Naive B cell (primary cell): ENCODE results near the gene DCDC2C. TPM values are rescaled to one million over a fixed set of nuclear protein-coding genes. Genes with fewer than 3 reads are reported as not detected.

Experiments used
- ATAC-seq, 2 donors: fragments of 150-1000 bp; cut with Tn5 transposase; 2 replicates each; pipeline ENCODE4 v1.10.0; 2021; ENCODE audit warnings: low read depth in 2 of 2, mild to moderate bottlenecking in 2 of 2, moderate library complexity in 2 of 2
- DNase-seq: peaks from one replicate; pipeline ENCODE4 v3.0.0; 2022
- H3K27ac Mint-ChIP-seq, 6 donors: one replicate each; pipeline ENCODE4 v1.8.0; 2020 to 2022; ENCODE audit warnings: mild to moderate bottlenecking in 6 of 6, mixed read lengths in 6 of 6, moderate library complexity in 5 of 6, inconsistent platforms in 2 of 6
- H3K27me3 Mint-ChIP-seq, 3 donors: one replicate each; pipeline ENCODE4 v1.8.0; 2021 to 2022; ENCODE audit warnings: mixed read lengths in 3 of 3, mild to moderate bottlenecking in 1 of 3
- H3K36me3 Mint-ChIP-seq, 2 donors: one replicate each; pipeline ENCODE4 v1.8.0; 2020 to 2022; ENCODE audit warnings: mixed read lengths in 2 of 2, inconsistent platforms in 1 of 2, mild to moderate bottlenecking in 1 of 2
- H3K4me1 Mint-ChIP-seq, 3 donors: one replicate each; pipeline ENCODE4 v1.8.0; 2020 to 2022; ENCODE audit warnings: mixed read lengths in 3 of 3, inconsistent platforms in 1 of 3, mild to moderate bottlenecking in 1 of 3, moderate library complexity in 1 of 3
- H3K4me3 Mint-ChIP-seq, 8 donors: one replicate each; pipeline ENCODE4 v1.8.0; 2020 to 2022; ENCODE audit warnings: mild to moderate bottlenecking in 8 of 8, mixed read lengths in 8 of 8, moderate library complexity in 8 of 8, inconsistent platforms in 2 of 8
- H3K9me3 Mint-ChIP-seq, 7 donors: one replicate each; pipeline ENCODE4 v1.8.0; 2020 to 2022; ENCODE audit warnings: mixed read lengths in 7 of 7, mild to moderate bottlenecking in 5 of 7, inconsistent platforms in 2 of 7, moderate library complexity in 1 of 7
- polyA plus RNA-seq, 6 donors: library from polyadenylated mRNA; unstranded; fragments of 300-500 nt; fragmentation: Illumina TruSeq; gene quantifications; one replicate each; pipeline ENCODE4 v1.2.3, GENCODE V29; 2021; ENCODE audit warnings: low read depth in 6 of 6

Gene DCDC2C
- polyA plus RNA-seq, 6 donors from 2014 or later = not detected

DNA sequence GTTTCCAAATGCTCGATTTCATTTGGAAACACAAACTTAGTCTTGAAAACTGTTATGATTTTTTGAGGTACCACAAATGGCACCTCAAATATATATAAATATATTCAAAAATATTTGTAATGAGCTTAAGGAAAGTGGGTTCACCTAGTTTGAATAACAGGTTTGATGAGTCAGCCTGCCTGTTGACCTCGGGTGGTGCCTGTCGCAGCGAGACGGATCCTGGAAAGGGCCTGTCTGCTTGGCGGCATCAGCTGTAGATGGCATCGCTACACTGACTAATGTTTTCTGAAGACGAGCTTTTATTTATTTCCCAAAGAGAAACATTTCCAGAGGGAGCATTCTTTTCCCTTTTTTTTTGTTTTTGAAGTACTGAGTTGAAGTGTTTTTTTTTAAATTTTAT lies 38.5 kb upstream of the DCDC2C start:
- no peaks in the 10 kb centered on the region for H3K4me1 Mint-ChIP-seq
- no peak overlapping the region for H3K27ac Mint-ChIP-seq
- H3K9me3 Mint-ChIP-seq = peaks cover 0 to 4% (median 0%) of the 10 kb centered on the region in 7 donors
- DNase-seq = no peak
- H3K36me3 Mint-ChIP-seq = no peaks in the 10 kb centered on the region
- H3K27me3 Mint-ChIP-seq = peaks cover 0 to 14% (median 12%) of the 10 kb centered on the region in 3 donors
- no peak for ATAC-seq
- H3K4me3 Mint-ChIP-seq = no peak overlapping the region

GRCh38 chr2:3665886-3666612 lies 37.3 kb upstream of the DCDC2C start:
- Mint-ChIP-seq H3K4me3 (no peak overlapping the region), H3K27me3 (peaks cover 0 to 16% (median 13%) of the 10 kb centered on the region in 3 donors), H3K9me3 (peaks cover 0 to 4% (median 0%) of the 10 kb centered on the region in 7 donors), H3K4me1 (no peaks in the 10 kb centered on the region), H3K27ac (no peak overlapping the region), H3K36me3 (no peaks in the 10 kb centered on the region)
- DNase-seq (no peak), ATAC-seq (no peak)

GRCh38 chr2:3666613-3666975 lies 36.8 kb upstream of the DCDC2C start:
- DNase-seq = no peak
- Mint-ChIP-seq H3K4me1 (no peaks in the 10 kb centered on the region), H3K36me3 (no peaks in the 10 kb centered on the region), H3K27me3 (peaks cover 0 to 16% (median 13%) of the 10 kb centered on the region in 3 donors), H3K4me3 (no peak overlapping the region), H3K27ac (no peak overlapping the region), H3K9me3 (peaks cover 0 to 4% (median 0%) of the 10 kb centered on the region in 7 donors)
- no peak for ATAC-seq

- Mint-ChIP-seq H3K36me3 (no peaks in the 10 kb centered on the region), H3K4me1 (no peaks in the 10 kb centered on the region), H3K4me3 (no peak overlapping the region), H3K27ac (peak overlapping the region in 1 of 6 donors; percentile 60), H3K27me3 (peaks cover 0 to 16% (median 13%) of the 10 kb centered on the region in 3 donors), H3K9me3 (peaks cover 0 to 4% (median 0%) of the 10 kb centered on the region in 7 donors)
- ATAC-seq = no peak
- DNase-seq = no peak
Observed at GRCh38 chr2:3667151-3667631, 36.2 kb upstream of the DCDC2C start.

GRCh38 chr2:3669656-3670055 lies 33.7 kb upstream of the DCDC2C start:
- H3K27ac Mint-ChIP-seq = no peak overlapping the region
- no peaks in the 10 kb centered on the region for H3K36me3 Mint-ChIP-seq
- H3K27me3 Mint-ChIP-seq = peaks cover 3 to 26% (median 21%) of the 10 kb centered on the region in 3 donors
- no peak overlapping the region for H3K4me3 Mint-ChIP-seq
- no peak for ATAC-seq
- DNase-seq = no peak
- peaks cover 0 to 4% (median 0%) of the 10 kb centered on the region in 7 donors for H3K9me3 Mint-ChIP-seq
- no peaks in the 10 kb centered on the region for H3K4me1 Mint-ChIP-seq

GRCh38 chr2:3670376-3670775 lies 33.0 kb upstream of the DCDC2C start:
- DNase-seq = no peak
- H3K36me3 Mint-ChIP-seq = no peaks in the 10 kb centered on the region
- H3K4me1 Mint-ChIP-seq = no peaks in the 10 kb centered on the region
- peak overlapping the region in 1 of 8 donors; percentile 83 for H3K4me3 Mint-ChIP-seq
- no peak overlapping the region for H3K27ac Mint-ChIP-seq
- peaks cover 3 to 28% (median 21%) of the 10 kb centered on the region in 3 donors for H3K27me3 Mint-ChIP-seq
- ATAC-seq = no peak
- peaks cover 0 to 4% (median 0%) of the 10 kb centered on the region in 7 donors for H3K9me3 Mint-ChIP-seq

DNA sequence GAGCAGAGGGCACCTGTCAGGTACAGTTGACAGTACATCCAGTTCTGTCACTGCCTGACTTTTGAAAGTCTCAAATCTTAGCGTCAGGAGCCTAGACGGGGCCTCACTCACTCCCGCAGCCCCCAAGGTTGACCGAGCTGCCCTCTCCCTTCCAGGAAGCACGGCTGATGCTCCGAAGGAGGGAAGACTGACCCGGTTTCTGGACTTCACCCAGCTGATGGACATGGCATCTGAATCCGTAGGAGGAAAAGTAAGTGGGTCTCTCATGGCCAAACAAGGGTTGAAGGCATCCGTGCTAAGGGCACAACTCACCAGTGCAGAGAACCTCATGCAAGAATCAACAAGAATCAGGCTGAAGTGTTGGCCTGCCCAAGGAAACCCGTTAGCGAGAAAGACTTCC lies 32.4 kb upstream of the DCDC2C start:
- Mint-ChIP-seq H3K27ac (peak overlapping the region in 1 of 6 donors; percentile 24), H3K4me1 (no peaks in the 10 kb centered on the region), H3K36me3 (no peaks in the 10 kb centered on the region), H3K27me3 (peaks cover 3 to 28% (median 21%) of the 10 kb centered on the region in 3 donors), H3K9me3 (no peaks in the 10 kb centered on the region), H3K4me3 (no peak overlapping the region)
- no peak for ATAC-seq
- no peak for DNase-seq

GRCh38 chr2:3672861-3673678 lies 30.3 kb upstream of the DCDC2C start:
- DNase-seq (no peak), ATAC-seq (no peak)
- Mint-ChIP-seq H3K9me3 (peaks cover 0 to 4% (median 0%) of the 10 kb centered on the region in 7 donors), H3K27ac (no peak overlapping the region), H3K4me1 (no peaks in the 10 kb centered on the region), H3K27me3 (peaks cover 3 to 31% (median 25%) of the 10 kb centered on the region in 3 donors), H3K36me3 (no peaks in the 10 kb centered on the region), H3K4me3 (no peak overlapping the region)

GRCh38 chr2:3674066-3674845 lies 29.1 kb upstream of the DCDC2C start:
- H3K27ac Mint-ChIP-seq = no peak overlapping the region
- no peak overlapping the region for H3K4me3 Mint-ChIP-seq
- peaks cover 0 to 4% (median 0%) of the 10 kb centered on the region in 7 donors for H3K9me3 Mint-ChIP-seq
- no peak for ATAC-seq
- H3K4me1 Mint-ChIP-seq = no peaks in the 10 kb centered on the region
- no peaks in the 10 kb centered on the region for H3K36me3 Mint-ChIP-seq
- DNase-seq = no peak
- H3K27me3 Mint-ChIP-seq = peaks cover 3 to 28% (median 25%) of the 10 kb centered on the region in 3 donors

GRCh38 chr2:3675687-3676086 lies 27.7 kb upstream of the DCDC2C start:
- no peak overlapping the region for H3K27ac Mint-ChIP-seq
- no peaks in the 10 kb centered on the region for H3K36me3 Mint-ChIP-seq
- ATAC-seq (no peak), DNase-seq (no peak)
- peaks cover 3 to 22% (median 17%) of the 10 kb centered on the region in 3 donors for H3K27me3 Mint-ChIP-seq
- H3K9me3 Mint-ChIP-seq = peaks cover 0 to 4% (median 0%) of the 10 kb centered on the region in 7 donors
- no peak overlapping the region for H3K4me3 Mint-ChIP-seq
- H3K4me1 Mint-ChIP-seq = no peaks in the 10 kb centered on the region

DNA sequence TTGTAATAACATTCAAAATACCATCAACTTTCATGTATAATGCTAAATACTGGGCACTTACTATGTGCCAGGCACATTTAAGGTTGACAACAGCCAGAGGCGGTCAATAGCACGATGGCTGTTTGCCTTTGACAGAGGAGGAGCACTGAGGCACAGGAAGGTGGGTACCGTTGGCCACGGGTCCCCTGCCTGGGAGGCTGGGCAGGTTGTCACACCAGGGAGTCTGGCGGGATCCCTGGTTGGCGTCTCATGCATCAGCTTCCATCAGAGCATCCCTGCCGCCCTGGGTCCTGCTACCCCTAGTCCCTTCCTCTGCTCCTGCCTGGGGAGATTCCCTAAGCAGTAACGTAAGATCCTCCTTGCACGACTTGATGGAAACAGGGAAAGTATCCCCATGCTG lies 25.9 kb upstream of the DCDC2C start:
- peaks cover 3 to 22% (median 17%) of the 10 kb centered on the region in 3 donors for H3K27me3 Mint-ChIP-seq
- ATAC-seq (no peak), DNase-seq (no peak)
- H3K9me3 Mint-ChIP-seq = peaks cover 0 to 4% (median 0%) of the 10 kb centered on the region in 7 donors
- no peak overlapping the region for H3K4me3 Mint-ChIP-seq
- no peak overlapping the region for H3K27ac Mint-ChIP-seq
- no peaks in the 10 kb centered on the region for H3K36me3 Mint-ChIP-seq
- no peaks in the 10 kb centered on the region for H3K4me1 Mint-ChIP-seq

GRCh38 chr2:3678212-3678611 lies 25.2 kb upstream of the DCDC2C start:
- no peak overlapping the region for H3K4me3 Mint-ChIP-seq
- H3K9me3 Mint-ChIP-seq = peaks cover 0 to 4% (median 0%) of the 10 kb centered on the region in 7 donors
- no peaks in the 10 kb centered on the region for H3K4me1 Mint-ChIP-seq
- no peaks in the 10 kb centered on the region for H3K36me3 Mint-ChIP-seq
- no peak for DNase-seq
- no peak for ATAC-seq
- H3K27me3 Mint-ChIP-seq = peaks cover 3 to 22% (median 13%) of the 10 kb centered on the region in 3 donors
- no peak overlapping the region for H3K27ac Mint-ChIP-seq

DNA sequence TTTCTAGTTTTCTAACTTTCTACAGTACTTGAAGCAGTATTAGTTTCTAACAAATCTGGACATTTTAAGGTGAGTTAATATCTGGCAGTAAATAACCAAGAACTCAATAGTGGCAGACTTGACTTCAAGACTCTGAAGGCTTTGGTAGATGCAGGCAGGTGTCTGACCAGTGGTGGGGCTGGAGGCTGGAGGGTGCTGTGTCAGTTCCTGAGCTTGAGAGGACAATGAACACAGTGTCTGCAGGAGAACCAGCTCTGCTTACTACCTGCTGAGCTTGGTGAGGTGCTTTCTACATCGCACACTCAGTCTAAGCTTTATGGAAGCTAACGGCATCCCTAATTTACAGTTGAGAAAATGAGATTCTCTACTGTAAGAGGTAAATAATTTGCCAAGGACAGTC lies 24.2 kb upstream of the DCDC2C start:
- H3K9me3 Mint-ChIP-seq = peaks cover 0 to 4% (median 0%) of the 10 kb centered on the region in 7 donors
- ATAC-seq = no peak
- H3K4me1 Mint-ChIP-seq = no peaks in the 10 kb centered on the region
- no peak overlapping the region for H3K27ac Mint-ChIP-seq
- H3K27me3 Mint-ChIP-seq = peaks cover 3 to 13% (median 13%) of the 10 kb centered on the region in 3 donors
- no peak for DNase-seq
- H3K36me3 Mint-ChIP-seq = no peaks in the 10 kb centered on the region
- H3K4me3 Mint-ChIP-seq = no peak overlapping the region
